OCI-LY7 (cell line): ENCODE results near the gene MIDN. TPM values are rescaled to one million over a fixed set of nuclear protein-coding genes. Genes with fewer than 3 reads are reported as not detected.

Experiments used
- BruUV-seq: library from RNA; stranded (reverse); fragments of 400-500 nt; replicated peaks from 2 replicates; lab custom pipeline; 2021; lab: Mats Ljungman, UMichigan
- CTCF ChIA-PET: fragments of 300-600 bp; sonication (Branson Sonifier 250); formaldehyde crosslinking; loops from one replicate; lab custom pipeline; 2022; ENCODE audit warnings: antibody characterized with exemption; ENCODE audit not compliant: unreplicated experiment; lab: Charles Lee
- POLR2A ChIA-PET: fragments of 300-600 bp; sonication (Branson Sonifier 250); formaldehyde crosslinking; loops from one replicate; lab custom pipeline; 2022; ENCODE audit warnings: antibody characterized with exemption; lab: Charles Lee
- DNase-seq: peaks from one replicate; pipeline ENCODE4 v3.0.0-alpha.2; 2015; ENCODE audit warnings: low spot score
- H2AFZ ChIP-seq: fragments of 200-600 bp; sonication (generic), shearing (Covaris generic); 2 replicates; pipeline ENCODE4 v1.6.1; 2014; ENCODE audit warnings: mild to moderate bottlenecking, antibody characterized with exemption, low read length, moderate library complexity
- H3K27ac ChIP-seq: fragments of 200-600 bp; sonication (generic); 2 replicates; pipeline ENCODE4 v1.5.1; 2014; ENCODE audit warnings: mixed run types, low read depth, mild to moderate bottlenecking, moderate library complexity, low read length, inconsistent platforms; ENCODE audit not compliant: poor library complexity, severe bottlenecking
- H3K36me3 ChIP-seq: fragments of 200-600 bp; sonication (generic); 2 replicates; pipeline ENCODE4 v1.6.1; 2014; ENCODE audit warnings: mild to moderate bottlenecking, antibody characterized with exemption, low read length, moderate library complexity, mixed read lengths; ENCODE audit not compliant: insufficient read depth
- H3K4me1 ChIP-seq: fragments of 200-600 bp; sonication (generic); 2 replicates; pipeline ENCODE4 v1.5.1; 2014; ENCODE audit warnings: mild to moderate bottlenecking, low read length; ENCODE audit not compliant: insufficient read depth, poor library complexity, severe bottlenecking
- H3K4me2 ChIP-seq: fragments of 200-600 bp; sonication (generic); 2 replicates; pipeline ENCODE4 v1.6.1; 2014; ENCODE audit warnings: mild to moderate bottlenecking, low read length
- H3K4me3 ChIP-seq: fragments of 200-600 bp; sonication (generic); 2 replicates; pipeline ENCODE4 v1.5.1; 2014; ENCODE audit warnings: mild to moderate bottlenecking, low read depth, low read length; ENCODE audit not compliant: poor library complexity, severe bottlenecking
- H3K79me2 ChIP-seq: fragments of 200-600 bp; sonication (generic); 2 replicates; pipeline ENCODE4 v1.6.1; 2016; ENCODE audit warnings: low read depth, mild to moderate bottlenecking, low read length, moderate library complexity, mixed read lengths; ENCODE audit not compliant: insufficient read depth
- H3K9me2 ChIP-seq: fragments of 200-600 bp; sonication (generic); 2 replicates; pipeline ENCODE4 v1.6.1; 2016; ENCODE audit warnings: mild to moderate bottlenecking, low read length, mixed read lengths; ENCODE audit not compliant: insufficient read depth
- H3K9me3 ChIP-seq: fragments of 200-600 bp; sonication (generic); 2 replicates; pipeline ENCODE4 v1.6.1; 2014; ENCODE audit warnings: mild to moderate bottlenecking, mixed run types, low read length, mixed read lengths
- H4K20me1 ChIP-seq: fragments of 200-600 bp; sonication (generic); 2 replicates; pipeline ENCODE4 v1.6.1; 2014; ENCODE audit warnings: mild to moderate bottlenecking, antibody characterized with exemption, low read length, moderate library complexity, mixed read lengths; ENCODE audit not compliant: insufficient read depth
- EZH2phosphoT487 ChIP-seq: fragments of 200-600 bp; sonication (generic); IDR thresholded peaks from 2 replicates; pipeline ENCODE4 v1.6.1; 2018; ENCODE audit warnings: low read depth, borderline replicate concordance, mild to moderate bottlenecking, mixed run types, antibody characterized with exemption, low read length, moderate library complexity, mixed read lengths
- intact Hi-C: fragments of 100-400 bp; cut with micrococcal nuclease; formaldehyde crosslinking; loops from one replicate; pipeline ENCODE4 v1.10.0; 2022; ENCODE audit not compliant: unreplicated experiment
- total RNA-seq, 2 experiments: library from RNA; depleted of rRNA in 1 of 2; stranded (reverse); fragments of >200 nt in 1 of 2; shearing (Covaris generic) in 1 of 2; gene quantifications; 2 replicates each; pipeline ENCODE4 v1.2.3, GENCODE V29; 2014 to 2022
- TF ChIP-seq, protein P1 (sequence below): fragments of 200-600 bp; sonication (generic); conservative IDR thresholded peaks from 2 replicates; pipeline ENCODE4 v1.5.1; 2014; ENCODE audit warnings: mild to moderate bottlenecking, antibody characterized with exemption, low read length, moderate library complexity, mixed read lengths

Gene MIDN
- total RNA-seq, 2 experiments from 2014 or later = 20.3 to 70.9 TPM

DNA sequence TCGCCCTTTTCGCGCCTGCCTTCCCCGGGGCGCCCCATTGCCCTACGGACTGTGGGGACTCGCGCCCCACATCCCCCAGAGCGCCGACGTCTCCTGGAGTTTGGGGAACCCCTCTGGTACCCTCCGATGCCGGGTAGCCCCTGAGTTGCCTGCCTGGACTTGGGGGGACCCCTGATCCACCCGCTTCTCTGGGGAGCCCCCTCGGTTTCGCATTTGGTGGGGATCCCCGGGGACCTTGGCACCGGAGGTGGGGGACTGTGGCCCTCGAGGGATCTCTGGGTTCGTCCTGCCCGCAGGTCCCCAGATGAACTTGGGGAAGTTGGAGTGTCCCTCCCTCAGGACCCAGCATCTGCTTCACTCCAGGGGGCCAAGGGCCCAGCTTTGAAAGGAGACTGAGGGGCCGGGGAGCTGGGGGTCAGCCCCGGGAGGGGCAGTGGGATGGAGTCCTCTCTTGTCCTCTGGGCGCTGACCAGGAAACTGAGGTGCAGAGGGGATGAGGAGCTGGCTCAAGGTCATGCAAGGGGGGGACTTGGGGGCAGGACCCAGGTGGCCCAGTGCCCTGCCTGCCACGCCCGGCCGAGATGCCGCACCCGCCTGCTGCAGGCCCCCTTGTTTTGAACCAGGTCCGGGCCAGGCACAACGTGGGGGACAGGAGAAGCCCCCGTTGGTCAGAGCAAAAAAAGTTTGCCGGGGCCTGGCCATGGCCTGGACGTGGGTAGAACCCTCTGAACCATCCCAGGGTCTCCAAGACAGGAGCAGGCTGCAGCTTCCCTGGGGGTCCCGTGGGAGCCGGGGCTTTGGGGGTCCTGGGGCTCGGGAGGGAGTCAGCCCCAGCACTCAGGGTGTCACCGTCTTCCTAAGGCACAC lies 38.3 kb downstream of the MIDN start:
- intact Hi-C loops = no loop called here
- Histone ChIP-seq H3K4me2 (no peak overlapping the region), H2AFZ (no peak overlapping the region), H3K4me1 (peaks cover 4% of the 10 kb centered on the region), H3K9me2 (no peaks in the 10 kb centered on the region), H3K9me3 (no peaks in the 10 kb centered on the region), H3K4me3 (no peak overlapping the region), H4K20me1 (no peaks in the 10 kb centered on the region), H3K79me2 (no peaks in the 10 kb centered on the region), H3K36me3 (no peaks in the 10 kb centered on the region), H3K27ac (no peak overlapping the region)
- ChIA-PET POLR2A (no interaction called here), CTCF (no interaction called here)
- no TSS peak for BruUV-seq
- TF ChIP-seq, protein P1, sequence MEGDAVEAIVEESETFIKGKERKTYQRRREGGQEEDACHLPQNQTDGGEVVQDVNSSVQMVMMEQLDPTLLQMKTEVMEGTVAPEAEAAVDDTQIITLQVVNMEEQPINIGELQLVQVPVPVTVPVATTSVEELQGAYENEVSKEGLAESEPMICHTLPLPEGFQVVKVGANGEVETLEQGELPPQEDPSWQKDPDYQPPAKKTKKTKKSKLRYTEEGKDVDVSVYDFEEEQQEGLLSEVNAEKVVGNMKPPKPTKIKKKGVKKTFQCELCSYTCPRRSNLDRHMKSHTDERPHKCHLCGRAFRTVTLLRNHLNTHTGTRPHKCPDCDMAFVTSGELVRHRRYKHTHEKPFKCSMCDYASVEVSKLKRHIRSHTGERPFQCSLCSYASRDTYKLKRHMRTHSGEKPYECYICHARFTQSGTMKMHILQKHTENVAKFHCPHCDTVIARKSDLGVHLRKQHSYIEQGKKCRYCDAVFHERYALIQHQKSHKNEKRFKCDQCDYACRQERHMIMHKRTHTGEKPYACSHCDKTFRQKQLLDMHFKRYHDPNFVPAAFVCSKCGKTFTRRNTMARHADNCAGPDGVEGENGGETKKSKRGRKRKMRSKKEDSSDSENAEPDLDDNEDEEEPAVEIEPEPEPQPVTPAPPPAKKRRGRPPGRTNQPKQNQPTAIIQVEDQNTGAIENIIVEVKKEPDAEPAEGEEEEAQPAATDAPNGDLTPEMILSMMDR = no peak
- no peak for TF ChIP-seq EZH2phosphoT487
- DNase-seq = no peak

GRCh38 chr19:1287354-1288225 lies 39.2 kb downstream of the MIDN start:
- TF ChIP-seq EZH2phosphoT487 = no peak
- TF ChIP-seq, protein P1 = no peak
- H3K36me3 ChIP-seq = no peaks in the 10 kb centered on the region
- ChIA-PET CTCF (no interaction called here), POLR2A (no interaction called here)
- peaks cover 13% of the 10 kb centered on the region for H3K4me1 ChIP-seq
- no TSS peak for BruUV-seq
- intact Hi-C loops = no loop called here
- H3K9me2 ChIP-seq = no peaks in the 10 kb centered on the region
- H2AFZ ChIP-seq = no peak overlapping the region
- H3K9me3 ChIP-seq = no peaks in the 10 kb centered on the region
- no peak overlapping the region for H3K4me2 ChIP-seq
- no peaks in the 10 kb centered on the region for H3K79me2 ChIP-seq
- DNase-seq = no peak
- no peaks in the 10 kb centered on the region for H4K20me1 ChIP-seq
- no peak overlapping the region for H3K4me3 ChIP-seq
- H3K27ac ChIP-seq = no peak overlapping the region
